Hair follicle dermal papilla cell (primary cell): ENCODE measurements around the gene WAC. TPM values are rescaled to one million over a fixed set of nuclear protein-coding genes. Genes with fewer than 3 reads are reported as not detected.

Source experiments
- small RNA-seq: library from RNA; depleted of rRNA; stranded (forward); fragments of <200 nt; gene quantifications from one replicate; pipeline ENCODE3, GENCODE V24; 2012
- total RNA-seq: library from RNA; depleted of rRNA; stranded (reverse); fragments of >200 nt; gene quantifications from 2 replicates; pipeline ENCODE4 v1.2.3, GENCODE V29; 2012

The WAC gene
- total RNA-seq = 85.6 and 89.6 TPM in 2 replicates

GRCh38 chr10:28532337-28533185 lies at the start of gene WAC:
Gene WAC, plus strand, starts transcription at chr10:28533118. Its CDS starts 462 bp downstream, at chr10:28533580.

Small RNAs within 50 kb of the gene (small RNA-seq; reads per million reads assigned to genes)
- not detected for gene RNU4ATAC6P
- gene RNU6-1067P = not detected

Other genes with a start within 250 kb of the WAC start
- 0.12 and 0.16 TPM in 2 replicates for gene MPP7, start 230.1 kb upstream of the WAC start, total RNA-seq
- gene BAMBI, start 144.4 kb downstream of the WAC start, total RNA-seq = 10.4 and 16.2 TPM in 2 replicates